Measurements from ENCODE around the gene ZNF281. TPM values are rescaled to one million over a fixed set of nuclear protein-coding genes. Genes with fewer than 3 reads are reported as not detected.

The ZNF281 gene
- 10 to 100 TPM in 1 of 4 donors, 1 to 10 TPM in 3; 1.6 to 16.6 (median 3.3) TPM for polyA plus RNA-seq
- long read RNA-seq, donor 1, result 0 reads
- long read RNA-seq, donor 2, full-length matches to known transcripts, result 2 of 2 reads
- long read RNA-seq, donor 2, partial matches to known transcripts, result 0 of 2 reads
- long read RNA-seq, donor 2, other reads (novel, unspliced or antisense), result 0 of 2 reads
- long read RNA-seq, donor 3, partial matches to known transcripts, result 0 of 1 reads
- long read RNA-seq, donor 3, other reads (novel, unspliced or antisense), result 0 of 1 reads
- long read RNA-seq, donor 4, result 0 reads
- long read RNA-seq, donor 5, partial matches to known transcripts, result 0 of 2 reads
- long read RNA-seq, donor 5, other reads (novel, unspliced or antisense), result 0 of 2 reads
- long read RNA-seq, donor 6, partial matches to known transcripts, result 0 of 4 reads
- long read RNA-seq, donor 6, other reads (novel, unspliced or antisense), result 0 of 4 reads
- long read RNA-seq, donor 7, result 0 reads
- long read RNA-seq, donor 8, result 0 reads
- long read RNA-seq, donor 9, result 0 reads
- long read RNA-seq, donor 10, full-length matches to known transcripts, result 7 of 15 reads
- long read RNA-seq, donor 10, partial matches to known transcripts, result 8 of 15 reads
- long read RNA-seq, donor 10, other reads (novel, unspliced or antisense), result 0 of 15 reads

- Histone ChIP-seq H3K4me1 (ENCODE audit: control insufficient read depth in 3 of 3, insufficient read depth in 2 of 3, low read depth in 1 of 3, low read length in 2 of 3) (peaks cover 6 to 23% (median 8%) of the 10 kb centered on the region in 3 donors), H3K27ac (ENCODE audit: low read depth in 1 of 3, low read length in 2 of 3) (peak within 1 kb of the TSS; percentile 75 to 90 (median 84)), H3K36me3 (ENCODE audit: control insufficient read depth in 3 of 3, insufficient read depth in 2 of 3, low read depth in 1 of 3, low read length in 3 of 3) (peaks cover 0 to 4% (median 0%) of the 10 kb centered on the region in 3 donors), H3K27me3 (ENCODE audit: control insufficient read depth in 3 of 3, insufficient read depth in 3 of 3, low read length in 3 of 3) (no peaks in the 10 kb centered on the region), H3K9me3 (ENCODE audit: control insufficient read depth in 2 of 2, insufficient read depth in 1 of 2, low read depth in 1 of 2, low read length in 1 of 2) (no peaks in the 10 kb centered on the region), H3K4me3 (ENCODE audit: low read depth in 1 of 3, low read length in 3 of 3) (peak within 1 kb of the TSS; percentile 87 to 94 (median 89))
- DNase-seq (peak; percentile 94 to 97), FAIRE-seq (no peak)
- 0% methylated on average over 46 to 54 of the region's 54 CpGs for WGBS, 3 donors
Measured at GRCh38 chr1:200409761-200410565, at the start of gene ZNF281. Gene ZNF281 (minus strand): TSS chr1:200410036. CDS start chr1:200409705, 331 bp downstream.

- Histone ChIP-seq H3K4me1 (ENCODE audit: control insufficient read depth in 3 of 3, insufficient read depth in 2 of 3, low read depth in 1 of 3, low read length in 2 of 3) (no peaks in the 10 kb centered on the region), H3K36me3 (ENCODE audit: control insufficient read depth in 3 of 3, insufficient read depth in 2 of 3, low read depth in 1 of 3, low read length in 3 of 3) (no peaks in the 10 kb centered on the region), H3K9me3 (ENCODE audit: control insufficient read depth in 2 of 2, insufficient read depth in 1 of 2, low read depth in 1 of 2, low read length in 1 of 2) (no peaks in the 10 kb centered on the region), H3K27me3 (ENCODE audit: control insufficient read depth in 3 of 3, insufficient read depth in 3 of 3, low read length in 3 of 3) (no peaks in the 10 kb centered on the region), H3K4me3 (ENCODE audit: low read depth in 1 of 3, low read length in 3 of 3) (no peak overlapping the region), H3K27ac (ENCODE audit: low read depth in 1 of 3, low read length in 2 of 3) (no peak overlapping the region)
- FAIRE-seq (no peak), DNase-seq (no peak)
- 94 to 95% (median 95%) methylated on average over 14 of the region's 14 CpGs for WGBS, 3 donors
Measured at GRCh38 chr1:200458780-200459179, 48.9 kb upstream of the ZNF281 start.

GRCh38 chr1:200457810-200458209 is 48.0 kb upstream of the ZNF281 start:
- H3K4me1 ChIP-seq (ENCODE audit: control insufficient read depth in 3 of 3, insufficient read depth in 2 of 3, low read depth in 1 of 3, low read length in 2 of 3), result no peaks in the 10 kb centered on the region
- FAIRE-seq (no peak), DNase-seq (no peak)
- WGBS, 3 donors, result 94 to 97% (median 95%) methylated on average over 6 of the region's 6 CpGs
- H3K9me3 ChIP-seq (ENCODE audit: control insufficient read depth in 2 of 2, insufficient read depth in 1 of 2, low read depth in 1 of 2, low read length in 1 of 2), result no peaks in the 10 kb centered on the region
- H3K4me3 ChIP-seq (ENCODE audit: low read depth in 1 of 3, low read length in 3 of 3), result no peak overlapping the region
- no peak overlapping the region for H3K27ac ChIP-seq (ENCODE audit: low read depth in 1 of 3, low read length in 2 of 3)
- no peaks in the 10 kb centered on the region for H3K27me3 ChIP-seq (ENCODE audit: control insufficient read depth in 3 of 3, insufficient read depth in 3 of 3, low read length in 3 of 3)
- no peaks in the 10 kb centered on the region for H3K36me3 ChIP-seq (ENCODE audit: control insufficient read depth in 3 of 3, insufficient read depth in 2 of 3, low read depth in 1 of 3, low read length in 3 of 3)

GRCh38 chr1:200454425-200454824 is 44.6 kb upstream of the ZNF281 start:
- no peak overlapping the region for H3K4me3 ChIP-seq (ENCODE audit: low read depth in 1 of 3, low read length in 3 of 3)
- H3K4me1 ChIP-seq (ENCODE audit: control insufficient read depth in 3 of 3, insufficient read depth in 2 of 3, low read depth in 1 of 3, low read length in 2 of 3), result no peaks in the 10 kb centered on the region
- H3K27me3 ChIP-seq (ENCODE audit: control insufficient read depth in 3 of 3, insufficient read depth in 3 of 3, low read length in 3 of 3), result no peaks in the 10 kb centered on the region
- DNase-seq (no peak), FAIRE-seq (no peak)
- no peak overlapping the region for H3K27ac ChIP-seq (ENCODE audit: low read depth in 1 of 3, low read length in 2 of 3)
- no peaks in the 10 kb centered on the region for H3K9me3 ChIP-seq (ENCODE audit: control insufficient read depth in 2 of 2, insufficient read depth in 1 of 2, low read depth in 1 of 2, low read length in 1 of 2)
- no peaks in the 10 kb centered on the region for H3K36me3 ChIP-seq (ENCODE audit: control insufficient read depth in 3 of 3, insufficient read depth in 2 of 3, low read depth in 1 of 3, low read length in 3 of 3)
- WGBS, 3 donors, result 75 to 96% (median 85%) methylated on average over 5 of the region's 5 CpGs

GRCh38 chr1:200453553-200453905 is 43.7 kb upstream of the ZNF281 start:
- Histone ChIP-seq H3K4me1 (ENCODE audit: control insufficient read depth in 3 of 3, insufficient read depth in 2 of 3, low read depth in 1 of 3, low read length in 2 of 3) (no peaks in the 10 kb centered on the region), H3K36me3 (ENCODE audit: control insufficient read depth in 3 of 3, insufficient read depth in 2 of 3, low read depth in 1 of 3, low read length in 3 of 3) (no peaks in the 10 kb centered on the region), H3K9me3 (ENCODE audit: control insufficient read depth in 2 of 2, insufficient read depth in 1 of 2, low read depth in 1 of 2, low read length in 1 of 2) (no peaks in the 10 kb centered on the region), H3K4me3 (ENCODE audit: low read depth in 1 of 3, low read length in 3 of 3) (no peak overlapping the region), H3K27me3 (ENCODE audit: control insufficient read depth in 3 of 3, insufficient read depth in 3 of 3, low read length in 3 of 3) (no peaks in the 10 kb centered on the region), H3K27ac (ENCODE audit: low read depth in 1 of 3, low read length in 2 of 3) (no peak overlapping the region)
- FAIRE-seq, result no peak
- WGBS, 3 donors, result 73 to 77% (median 74%) methylated on average over 3 of the region's 3 CpGs
- no peak for DNase-seq

- DNase-seq (no peak), FAIRE-seq (no peak)
- Histone ChIP-seq H3K27ac (ENCODE audit: low read depth in 1 of 3, low read length in 2 of 3) (no peak overlapping the region), H3K4me1 (ENCODE audit: control insufficient read depth in 3 of 3, insufficient read depth in 2 of 3, low read depth in 1 of 3, low read length in 2 of 3) (no peaks in the 10 kb centered on the region), H3K4me3 (ENCODE audit: low read depth in 1 of 3, low read length in 3 of 3) (no peak overlapping the region), H3K27me3 (ENCODE audit: control insufficient read depth in 3 of 3, insufficient read depth in 3 of 3, low read length in 3 of 3) (no peaks in the 10 kb centered on the region), H3K36me3 (ENCODE audit: control insufficient read depth in 3 of 3, insufficient read depth in 2 of 3, low read depth in 1 of 3, low read length in 3 of 3) (no peaks in the 10 kb centered on the region), H3K9me3 (ENCODE audit: control insufficient read depth in 2 of 2, insufficient read depth in 1 of 2, low read depth in 1 of 2, low read length in 1 of 2) (no peaks in the 10 kb centered on the region)
- WGBS, 3 donors, result 83 to 85% (median 83%) methylated on average over 8 of the region's 8 CpGs
Measured at GRCh38 chr1:200452850-200453552, 43.2 kb upstream of the ZNF281 start.

GRCh38 chr1:200448034-200448762 is 38.4 kb upstream of the ZNF281 start:
- FAIRE-seq, result no peak

More at GRCh38 chr1:200448034-200448762, 38.4 kb upstream of the ZNF281 start:
- Histone ChIP-seq H3K4me3 (ENCODE audit: low read depth in 1 of 3, low read length in 3 of 3) (no peak overlapping the region), H3K27ac (ENCODE audit: low read depth in 1 of 3, low read length in 2 of 3) (no peak overlapping the region), H3K9me3 (ENCODE audit: control insufficient read depth in 2 of 2, insufficient read depth in 1 of 2, low read depth in 1 of 2, low read length in 1 of 2) (no peaks in the 10 kb centered on the region), H3K4me1 (ENCODE audit: control insufficient read depth in 3 of 3, insufficient read depth in 2 of 3, low read depth in 1 of 3, low read length in 2 of 3) (no peaks in the 10 kb centered on the region), H3K36me3 (ENCODE audit: control insufficient read depth in 3 of 3, insufficient read depth in 2 of 3, low read depth in 1 of 3, low read length in 3 of 3) (no peaks in the 10 kb centered on the region), H3K27me3 (ENCODE audit: control insufficient read depth in 3 of 3, insufficient read depth in 3 of 3, low read length in 3 of 3) (no peaks in the 10 kb centered on the region)
- 81 to 87% (median 82%) methylated on average over 6 of the region's 6 CpGs for WGBS, 3 donors
- DNase-seq, result no peak
